Measurements from ENCODE around the gene DYNLL2. TPM values are rescaled to one million over a fixed set of nuclear protein-coding genes. Genes with fewer than 3 reads are reported as not detected.
"Not testable (repeated sequence)": the region's sequence is repeated elsewhere in the genome, so short reads cannot be mapped to it uniquely, and the experiment has no call there.

The DYNLL2 gene
- polyA plus RNA-seq, 5 donors, result 51.7 to 69.2 (median 54.7) TPM

DNA sequence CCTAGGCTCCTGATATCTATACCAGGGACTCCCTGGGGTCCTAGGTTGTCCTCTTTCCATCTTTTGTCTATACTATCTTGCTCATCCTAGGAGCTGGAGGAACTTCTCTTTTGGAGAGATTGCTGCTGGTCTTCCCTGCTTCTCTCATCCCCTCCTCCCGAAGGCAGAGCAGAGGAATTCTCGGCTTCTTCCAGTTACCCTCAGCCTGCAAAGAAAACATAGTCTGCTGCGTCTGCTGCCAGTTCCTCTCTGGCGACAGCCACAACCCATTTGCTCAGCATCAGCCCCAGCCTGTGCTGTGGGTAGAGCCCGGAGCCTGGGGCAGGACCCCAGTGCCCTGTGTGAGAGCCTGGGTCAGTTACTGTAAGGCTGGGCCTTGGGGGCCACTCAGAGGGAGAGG, 21.5 kb upstream of the DYNLL2 start:
- no peak for DNase-seq

DNA sequence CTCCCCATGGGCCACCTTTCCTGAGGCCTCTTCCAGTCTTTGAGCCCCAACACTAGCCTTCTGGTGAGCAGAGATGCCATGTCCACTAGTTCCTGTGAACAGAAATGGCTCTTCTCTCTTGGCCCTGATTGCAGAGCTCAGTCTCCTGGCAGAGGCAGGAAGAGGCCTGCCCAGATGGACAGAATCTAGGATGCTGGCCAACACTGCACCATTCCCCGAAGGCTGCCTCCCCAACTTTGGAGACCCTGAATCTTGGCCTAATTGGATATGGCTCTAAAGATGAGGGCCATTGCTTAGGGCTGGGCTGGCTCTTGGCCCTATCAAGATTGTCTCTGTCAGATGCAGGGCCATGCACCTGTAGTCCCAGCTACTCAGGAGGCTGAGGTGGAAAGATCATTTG, 18.0 kb upstream of the DYNLL2 start:
- DNase-seq, result no peak

DNA sequence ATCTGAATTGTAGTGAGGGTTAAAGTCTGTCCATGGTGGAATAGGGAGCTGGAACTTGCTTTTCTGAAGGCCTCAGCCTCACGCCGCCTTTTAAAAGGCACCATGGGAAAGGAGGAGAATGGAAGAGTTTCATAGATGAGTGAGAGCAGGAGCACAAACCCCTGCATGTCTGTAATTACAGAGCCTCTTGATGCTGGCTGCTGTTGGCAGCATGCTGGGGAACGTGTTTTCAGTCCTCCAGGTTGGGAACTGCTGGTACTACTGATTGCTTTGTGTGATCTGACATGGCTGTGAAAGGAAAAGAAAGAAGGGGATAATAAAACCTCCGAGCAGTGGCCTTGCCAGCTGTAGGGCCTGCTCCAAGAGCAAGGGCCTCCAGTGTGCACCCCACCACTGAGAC, 16.8 kb upstream of the DYNLL2 start:
- no peak for DNase-seq

DNA sequence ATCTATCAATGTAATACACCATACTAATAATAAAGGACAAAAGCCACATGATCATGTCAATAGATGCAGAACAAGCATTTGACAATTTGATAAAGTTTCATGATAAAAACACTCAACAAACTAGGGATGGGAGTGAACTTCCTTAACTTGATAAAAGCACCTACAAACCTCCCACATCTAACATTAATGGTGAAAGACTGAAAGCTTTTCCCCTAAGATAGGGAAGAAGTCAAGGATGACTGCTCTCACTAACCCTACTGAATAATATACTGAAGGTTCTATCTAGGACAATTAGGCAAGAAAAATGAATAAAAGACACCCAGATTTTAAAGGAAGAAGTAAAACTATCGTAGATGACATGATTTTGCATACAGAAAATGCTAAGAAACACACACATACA, 10.4 kb upstream of the DYNLL2 start:
- no peak for DNase-seq

DNA sequence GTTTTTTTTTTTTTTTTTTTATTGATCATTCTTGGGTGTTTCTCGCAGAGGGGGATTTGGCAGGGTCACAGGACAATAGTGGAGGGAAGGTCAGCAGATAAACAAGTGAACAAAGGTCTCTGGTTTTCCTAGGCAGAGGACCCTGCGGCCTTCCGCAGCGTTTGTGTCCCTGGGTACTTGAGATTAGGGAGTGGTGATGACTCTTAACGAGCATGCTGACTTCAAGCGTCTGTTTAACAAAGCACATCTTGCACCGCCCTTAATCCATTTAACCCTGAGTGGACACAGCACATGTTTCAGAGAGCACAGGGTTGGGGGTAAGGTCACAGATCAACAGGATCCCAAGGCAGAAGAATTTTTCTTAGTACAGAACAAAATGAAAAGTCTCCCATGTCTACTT, 10.0 kb upstream of the DYNLL2 start:
- not testable (repeated sequence) for DNase-seq

DNA sequence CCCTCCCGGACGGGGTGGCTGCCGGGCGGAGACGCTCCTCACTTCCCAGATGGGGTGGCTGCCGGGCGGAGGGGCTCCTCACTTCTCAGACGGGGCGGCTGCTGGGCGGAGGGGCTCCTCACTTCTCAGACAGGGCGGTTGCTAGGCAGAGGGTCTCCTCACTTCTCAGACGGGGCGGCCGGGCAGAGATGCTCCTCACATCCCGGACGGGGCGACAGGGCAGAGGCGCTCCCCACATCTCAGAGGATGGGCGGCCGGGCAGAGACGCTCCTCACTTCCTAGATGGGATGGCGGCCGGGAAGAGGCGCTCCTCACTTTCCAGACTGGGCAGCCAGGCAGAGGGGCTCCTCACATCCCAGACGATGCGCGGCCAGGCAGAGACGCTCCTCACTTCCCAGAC, 8.8 kb upstream of the DYNLL2 start:
- not testable (repeated sequence) for DNase-seq

DNA sequence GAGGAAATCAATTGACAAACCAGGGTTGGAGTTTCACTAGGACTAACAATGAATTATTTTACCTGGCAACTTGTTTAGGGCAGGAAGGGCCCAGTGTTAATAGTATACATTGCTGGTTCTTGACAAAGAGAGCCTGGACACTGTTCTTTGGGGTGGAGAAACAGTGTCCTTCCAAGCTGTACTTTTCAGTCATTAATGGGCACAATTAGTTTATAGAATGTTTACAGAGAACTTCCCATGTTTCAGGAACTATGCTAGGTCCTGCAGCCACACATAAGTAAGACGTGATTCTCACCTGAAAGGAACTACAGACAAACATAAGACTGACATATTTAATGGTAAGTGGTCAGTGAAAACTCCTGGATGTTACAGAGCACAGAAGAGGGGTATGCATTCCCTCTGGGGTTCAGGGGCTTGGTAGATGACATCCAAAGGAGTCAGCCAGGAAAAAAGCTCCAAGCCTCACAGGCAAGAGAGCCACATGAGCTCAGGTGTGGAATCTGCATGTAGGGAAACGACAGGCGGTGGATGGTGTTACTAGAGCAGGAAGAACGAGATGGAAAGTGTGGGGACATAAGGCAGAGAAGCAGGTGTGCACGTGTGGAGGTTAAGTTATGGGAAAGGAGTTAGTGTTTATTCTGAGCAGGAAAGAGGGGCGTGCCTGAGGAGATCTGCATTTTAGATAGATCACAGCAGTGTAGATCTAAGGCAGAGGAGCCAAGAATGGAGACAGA, 3.8 kb upstream of the DYNLL2 start:
- DNase-seq, result no peak

DNA sequence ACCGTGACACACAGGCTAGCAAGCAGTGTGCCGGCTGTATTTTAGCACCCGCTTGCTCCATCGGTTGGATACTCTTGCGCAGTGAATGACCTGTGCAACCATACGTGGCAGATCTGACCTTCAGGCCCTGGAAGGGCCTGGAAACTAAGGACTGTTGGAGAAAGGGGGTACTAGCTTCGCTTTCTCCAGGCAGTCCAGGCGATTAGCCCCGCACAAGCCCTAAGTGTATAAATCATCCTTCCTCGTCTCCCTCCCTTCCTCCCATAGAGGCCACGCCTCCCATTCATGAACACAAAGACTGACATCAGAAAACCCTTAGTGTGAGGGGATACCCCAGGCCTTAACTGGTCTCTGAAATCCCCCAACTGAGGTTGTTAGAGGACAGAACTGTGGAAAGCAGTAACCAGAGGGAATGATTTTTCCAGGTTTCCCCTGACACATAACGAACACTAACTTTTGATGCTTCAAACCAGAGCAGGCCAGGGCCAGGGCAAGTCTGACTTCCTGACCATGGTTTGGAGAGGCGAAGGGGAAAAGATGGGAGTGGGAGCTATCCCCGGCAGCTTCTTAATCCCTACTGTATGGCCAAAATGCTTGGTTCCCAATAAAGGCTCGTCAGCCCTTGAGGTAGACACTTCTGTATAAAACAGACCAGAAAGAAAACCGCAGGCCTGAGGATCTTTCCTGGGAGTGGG, 1.4 kb upstream of the DYNLL2 start:
- DNase-seq, result no peak

DNA sequence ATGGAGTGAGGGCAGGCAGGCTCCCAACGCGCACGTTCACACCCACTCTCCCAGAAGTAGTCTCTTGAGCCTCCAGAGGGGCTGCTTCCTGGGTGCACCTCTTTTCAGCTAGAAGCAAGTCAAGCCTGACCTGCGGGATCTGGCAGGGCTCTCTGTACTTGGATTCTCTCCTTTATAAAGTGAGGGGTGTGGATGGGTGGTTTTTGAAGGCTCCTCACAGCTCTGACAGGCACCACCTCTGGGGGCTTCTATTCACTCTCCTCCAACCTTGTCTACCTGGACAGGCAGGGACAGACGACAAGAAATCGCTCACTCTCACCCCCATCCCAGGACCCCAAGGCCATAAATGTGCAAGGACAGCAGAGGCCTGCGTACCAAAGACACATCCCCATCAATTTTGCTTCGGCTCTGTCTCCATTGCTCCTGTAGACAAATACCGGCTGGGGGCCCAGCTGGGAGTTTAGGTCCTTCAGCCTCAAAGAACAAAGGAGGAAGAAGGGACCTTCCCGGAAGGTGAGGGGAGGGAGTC, 814 bp upstream of the DYNLL2 start:
- DNase-seq, result peak; percentile 8 to 13

DNA sequence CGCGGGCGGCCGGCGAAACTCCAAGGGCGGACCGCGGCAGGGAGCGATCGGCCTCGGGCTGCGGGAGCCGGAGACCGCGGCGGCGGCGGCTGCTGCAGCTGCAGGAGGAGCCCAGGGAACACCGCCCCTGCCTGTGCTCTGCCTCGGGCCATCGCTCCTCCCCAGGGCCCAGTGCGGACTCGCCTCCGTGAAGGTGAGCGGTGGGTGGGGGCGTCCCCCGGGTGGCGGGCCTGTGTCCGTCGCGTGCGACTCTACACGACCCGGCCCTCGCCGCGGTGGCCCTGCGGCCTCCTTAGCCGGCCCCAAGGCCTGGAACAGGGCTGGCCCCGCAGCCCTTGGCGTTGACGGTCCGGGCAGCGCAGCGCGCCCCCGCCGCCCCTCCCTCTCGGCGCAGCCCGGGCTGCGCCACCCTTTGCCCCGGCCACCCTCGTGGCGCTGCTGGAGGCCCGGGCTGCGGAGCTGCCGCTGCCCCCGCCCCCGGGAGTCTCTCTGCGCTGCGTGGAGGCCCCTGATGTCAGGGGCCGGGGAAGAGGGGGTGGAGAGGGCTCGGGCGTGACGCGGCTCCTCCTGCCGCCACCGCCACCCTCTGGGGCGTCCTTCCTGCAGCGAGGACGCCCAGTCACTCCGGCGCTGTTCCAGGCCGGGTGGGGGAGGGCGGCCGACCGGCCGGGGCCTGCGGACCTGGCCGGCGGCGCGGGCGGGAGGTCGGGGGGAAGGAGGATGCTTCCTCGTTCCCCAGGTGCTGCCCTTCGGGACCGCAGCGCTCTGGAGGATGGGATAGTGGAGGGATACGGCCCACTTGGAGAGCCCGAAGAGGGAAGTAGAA, 485 bp downstream of the DYNLL2 start:
- peak; percentile 53 to 56 for DNase-seq

DNA sequence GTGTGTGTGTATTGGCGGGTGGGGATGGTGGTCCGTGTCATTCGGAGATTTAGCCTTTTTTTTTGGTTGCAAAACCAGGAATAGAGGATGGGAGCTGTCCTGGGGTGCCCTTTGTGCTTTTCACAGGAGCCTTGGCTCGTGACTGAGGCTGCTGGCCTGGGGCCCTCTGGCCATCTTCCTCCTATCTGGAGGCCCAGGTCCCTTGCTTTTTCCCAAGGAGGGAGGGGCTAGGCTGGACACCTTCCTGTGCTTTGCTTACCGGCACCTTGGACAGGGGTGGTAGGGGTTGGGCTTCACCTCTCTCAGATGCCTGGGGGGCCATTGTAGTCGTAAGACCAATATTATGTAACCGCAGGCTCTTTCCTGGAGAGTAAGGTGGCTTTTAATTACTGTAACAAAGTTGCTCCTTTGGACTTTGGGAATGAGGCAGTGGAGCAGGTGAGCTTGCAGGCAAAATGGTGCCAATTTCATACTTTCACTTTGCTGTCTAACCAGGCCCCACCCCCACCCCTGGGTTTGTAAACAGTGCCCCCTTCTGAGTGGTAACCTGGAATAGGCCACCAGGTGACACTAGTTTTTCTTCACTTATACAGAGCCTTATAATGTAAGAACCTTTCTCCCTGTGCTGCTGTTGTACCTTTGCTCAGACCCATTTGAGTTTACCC, 1.2 kb downstream of the DYNLL2 start:
- peak; percentile 9 to 17 for DNase-seq

DNA sequence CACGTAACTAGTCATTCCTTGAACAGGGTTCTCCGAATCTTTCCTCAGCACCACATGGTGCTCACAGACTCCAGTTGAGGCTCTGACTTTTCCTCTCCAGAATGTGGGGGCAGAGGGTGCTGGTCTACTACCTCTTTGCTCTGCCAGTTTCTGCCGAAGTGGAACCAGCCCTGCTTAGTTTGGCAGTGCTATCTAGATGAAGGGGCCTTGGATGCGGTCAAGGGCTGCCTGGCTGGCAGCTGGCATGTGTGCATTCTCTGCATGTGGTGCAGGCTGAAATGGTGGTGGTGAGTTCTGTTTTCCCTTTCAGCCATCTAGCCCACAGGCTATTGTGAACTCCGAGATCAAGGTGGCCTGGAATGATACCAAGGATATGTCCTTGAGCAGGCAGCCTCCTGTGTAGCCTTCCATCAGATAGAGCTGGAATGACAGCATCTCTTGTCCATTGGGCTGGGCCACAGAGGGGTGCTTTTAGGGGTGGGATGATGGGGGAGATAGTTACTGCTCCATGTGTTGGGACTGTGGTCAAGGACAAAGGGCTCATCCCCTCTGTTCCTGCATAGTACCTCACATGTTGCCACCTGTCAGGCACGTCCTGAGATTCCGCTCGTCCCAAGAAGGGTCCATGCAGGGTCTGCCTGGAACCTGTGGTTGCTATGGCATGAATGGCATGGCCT, 2.0 kb downstream of the DYNLL2 start:
- no peak for DNase-seq

DNA sequence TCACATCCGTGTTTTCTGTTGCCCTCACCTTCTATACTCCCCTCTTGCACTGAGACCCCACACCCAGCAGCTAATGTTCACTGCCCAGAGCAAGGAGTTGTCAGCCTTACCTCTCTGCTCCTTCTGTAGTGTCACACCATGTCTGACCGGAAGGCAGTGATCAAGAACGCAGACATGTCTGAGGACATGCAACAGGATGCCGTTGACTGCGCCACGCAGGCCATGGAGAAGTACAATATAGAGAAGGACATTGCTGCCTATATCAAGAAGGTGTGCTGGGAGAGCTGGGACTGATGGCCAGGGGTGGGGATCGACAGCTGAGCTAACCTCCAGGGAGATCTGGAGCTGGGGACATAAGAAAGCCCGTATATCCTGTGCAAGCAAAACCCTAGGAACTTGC, 3.7 kb downstream of the DYNLL2 start:
- no peak for DNase-seq

DNA sequence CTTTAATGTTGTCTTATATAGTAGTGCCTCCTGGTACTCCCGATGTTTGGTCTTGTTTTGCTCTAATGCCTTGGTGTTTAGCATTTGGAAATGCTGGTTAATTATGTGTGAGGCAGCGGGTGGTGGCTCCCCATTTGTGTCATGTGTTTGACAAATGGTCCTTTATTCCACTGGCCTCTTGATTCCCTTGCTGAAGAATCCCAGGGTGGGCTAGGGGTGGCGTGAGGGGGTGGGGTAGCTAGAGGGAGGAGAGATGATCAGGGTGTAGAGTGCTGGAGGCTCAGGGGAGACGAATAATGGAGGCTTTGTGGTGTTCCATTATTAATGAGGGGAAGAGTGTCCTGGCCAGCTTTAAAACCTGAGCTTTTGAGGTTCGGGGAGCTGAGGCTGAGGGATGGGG, 5.4 kb downstream of the DYNLL2 start:
- no peak for DNase-seq

DNA sequence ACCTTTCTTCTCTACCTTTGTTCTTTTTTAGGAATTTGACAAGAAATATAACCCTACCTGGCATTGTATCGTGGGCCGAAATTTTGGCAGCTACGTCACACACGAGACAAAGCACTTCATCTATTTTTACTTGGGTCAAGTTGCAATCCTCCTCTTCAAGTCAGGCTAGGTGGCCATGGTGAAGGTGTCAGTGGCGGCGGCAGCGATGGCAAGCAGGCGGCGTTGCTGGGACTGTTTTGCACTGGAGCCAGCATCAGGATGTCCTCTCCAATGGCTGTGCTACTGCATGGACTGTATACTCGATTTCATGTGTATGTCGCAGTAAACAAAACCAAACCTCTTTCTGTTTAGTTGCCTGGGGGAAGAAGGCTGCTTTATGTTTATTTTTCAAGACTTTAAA, 5.9 kb downstream of the DYNLL2 start:
- DNase-seq, result no peak

DNA sequence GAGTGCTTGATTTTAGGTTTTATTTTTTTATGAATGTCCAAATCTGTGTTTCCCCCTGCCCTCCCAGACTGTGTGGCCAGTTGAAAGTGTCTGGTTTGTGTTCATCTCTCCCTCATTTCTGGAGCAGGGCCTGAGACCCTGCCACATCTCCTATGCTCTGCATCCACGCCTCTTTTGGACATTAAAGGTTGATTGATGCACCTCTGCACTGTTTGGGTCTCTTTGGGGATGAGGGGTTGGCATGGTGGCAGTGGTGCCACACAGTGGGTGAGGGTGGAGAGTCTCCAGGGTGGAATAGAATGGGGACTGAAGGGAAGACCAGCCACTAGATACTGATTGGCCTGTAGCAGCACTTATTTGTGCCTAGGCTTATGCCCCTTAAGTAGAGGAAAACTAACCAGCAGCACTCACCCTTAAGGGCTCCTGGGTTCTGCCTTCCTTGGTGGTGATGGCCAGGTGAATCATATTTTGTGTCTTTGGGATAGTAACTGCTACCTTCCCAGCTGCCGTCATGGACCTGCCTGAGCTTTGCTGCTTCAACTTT, 7.9 kb downstream of the DYNLL2 start:
- no peak for DNase-seq

DNA sequence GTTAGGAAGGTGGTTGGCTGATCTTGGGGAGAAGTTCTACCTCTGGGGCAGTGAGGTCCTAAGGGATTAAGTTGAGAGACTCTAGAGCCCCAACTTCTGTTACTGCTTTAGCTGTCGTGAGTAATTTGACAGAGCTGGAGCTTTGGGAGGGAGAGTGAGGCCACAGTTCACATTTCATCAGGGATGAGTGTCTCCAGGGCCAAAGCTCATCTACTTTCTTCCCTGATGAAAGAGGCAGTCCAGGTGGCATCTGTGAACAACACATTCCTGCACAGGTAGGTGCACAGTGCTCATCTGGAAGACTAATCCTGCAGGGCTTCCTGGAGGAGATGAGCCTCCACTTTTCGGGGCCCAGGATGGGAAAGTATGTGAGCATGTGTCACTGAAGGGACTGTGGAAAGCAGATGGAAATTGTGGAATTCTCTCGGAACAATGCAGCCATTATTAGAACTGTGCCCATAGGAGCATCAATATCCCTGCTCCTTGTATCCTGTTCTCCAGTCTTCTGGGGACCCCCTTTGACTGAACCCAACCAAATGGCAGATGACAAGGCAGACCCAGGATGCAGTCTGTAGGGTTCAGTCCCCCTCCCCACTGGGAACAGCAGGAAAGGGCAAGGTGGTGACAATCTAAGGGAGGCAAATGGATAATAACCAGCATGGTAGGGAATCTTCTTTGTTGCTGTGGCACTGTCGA, 9.0 kb downstream of the DYNLL2 start:
- DNase-seq, result no peak

DNA sequence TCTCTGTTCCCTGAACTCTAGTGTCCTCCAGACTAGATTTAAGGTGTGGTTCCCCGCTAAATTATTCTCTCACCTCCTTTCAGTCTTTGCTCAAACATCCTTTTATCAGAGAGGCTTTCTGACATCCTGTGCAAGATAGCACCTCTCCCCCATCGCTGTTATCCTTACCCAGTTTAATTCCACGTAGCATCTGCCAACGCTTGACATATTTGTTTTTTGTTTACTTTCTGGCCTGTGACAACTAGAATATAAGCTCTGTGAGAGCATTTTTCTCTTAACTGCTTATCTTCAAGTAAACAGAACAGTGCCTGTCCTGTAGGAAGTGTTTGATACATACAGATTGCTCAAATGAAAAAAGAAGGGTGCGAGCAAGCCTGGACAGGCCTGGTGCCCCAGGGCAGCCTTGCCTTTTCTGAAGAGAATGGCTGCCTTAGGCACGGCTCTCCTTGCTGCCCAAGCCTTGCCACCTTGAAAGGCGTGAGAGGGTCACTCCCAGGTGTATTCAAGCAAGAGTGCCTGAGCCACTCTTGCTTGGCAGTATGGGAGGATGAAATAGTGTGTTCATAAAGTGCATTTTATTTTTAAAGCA, 9.7 kb downstream of the DYNLL2 start:
- DNase-seq, result no peak

DNA sequence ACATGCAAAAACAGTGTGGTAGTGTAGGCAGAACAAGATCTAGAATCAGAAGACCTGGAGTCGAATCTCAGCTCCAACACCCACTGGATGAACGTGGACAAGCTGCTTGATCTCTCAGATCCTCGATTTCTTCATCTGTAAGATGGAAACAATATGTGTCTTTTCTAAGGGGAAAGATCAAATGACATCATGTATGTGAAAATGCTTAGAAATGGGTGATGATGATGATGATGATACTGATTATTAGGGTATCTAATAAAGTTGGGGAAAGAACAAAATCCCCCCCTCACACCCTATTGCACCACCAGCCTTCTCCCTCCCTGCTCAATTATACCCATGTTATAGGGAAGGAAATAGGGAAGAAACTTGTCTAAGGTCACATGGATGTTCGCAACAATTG, 10.9 kb downstream of the DYNLL2 start:
- no peak for DNase-seq

DNA sequence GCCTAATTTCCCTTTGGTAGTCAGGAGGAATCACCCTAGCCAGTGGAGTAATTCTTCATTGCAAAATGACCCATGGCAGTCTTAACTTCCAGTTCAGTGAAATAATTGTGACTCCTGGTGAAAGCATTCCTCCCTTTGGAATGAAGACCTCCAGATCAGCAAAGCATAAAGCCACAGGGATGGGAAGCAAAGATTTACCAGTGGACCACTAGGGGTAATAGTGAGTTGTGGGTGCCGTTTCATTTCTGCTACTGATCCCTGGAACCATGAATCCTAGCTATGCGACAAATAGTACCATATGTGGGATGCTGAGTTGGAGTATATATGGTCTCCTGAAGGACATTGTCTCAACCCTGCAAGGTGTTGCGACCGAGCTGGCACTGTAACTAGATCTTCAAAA, 13.7 kb downstream of the DYNLL2 start:
- DNase-seq, result no peak

All from right lung (tissue), 5 donors.